GM23248 (cell line): Measurements from ENCODE around the gene UBN2.

ENCODE experiments used
- EZH2 ChIP-seq: fragments of 200-600 bp; sonication (generic); IDR thresholded peaks from 2 replicates; pipeline ENCODE4 v1.6.1; 2018; ENCODE audit warnings: antibody characterized with exemption, mild to moderate bottlenecking; ENCODE audit not compliant: insufficient read depth, poor library complexity, severe bottlenecking
- EZH2phosphoT487 ChIP-seq: fragments of 200-600 bp; sonication (generic); IDR thresholded peaks from 2 replicates; pipeline ENCODE4 v1.6.1; 2018; ENCODE audit warnings: antibody characterized with exemption, moderate library complexity, mild to moderate bottlenecking, low read depth; ENCODE audit not compliant: insufficient read depth

DNA sequence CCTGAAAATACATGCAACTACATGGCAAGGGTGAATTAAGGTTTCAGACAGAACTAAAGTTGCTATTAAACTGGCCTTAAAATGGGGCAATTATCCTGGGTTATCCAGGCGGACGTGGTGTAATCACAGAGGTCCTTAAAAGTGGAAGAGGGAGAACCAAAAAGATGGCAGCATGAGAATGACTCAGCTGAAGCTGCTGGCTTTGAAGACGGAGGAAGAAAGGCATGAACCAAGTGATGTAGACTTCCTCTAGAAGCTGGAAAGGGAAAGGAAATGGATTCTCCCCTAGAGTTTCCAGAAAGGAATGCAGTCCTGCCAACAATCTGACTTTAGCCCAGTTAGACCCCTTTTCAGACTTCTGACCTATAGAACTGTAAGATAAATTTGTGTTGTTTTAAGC lies 27.0 kb upstream of the UBN2 start:
- TF ChIP-seq EZH2phosphoT487 (no peak), EZH2 (no peak)
